Brain microvascular endothelial cell (primary cell): Measurements from ENCODE around the gene NUP153.
A peak's percentile ranks its signal among the peaks of the same experiment; 100 is the strongest.
"Not testable (repeated sequence)": the region's sequence is repeated elsewhere in the genome, so short reads cannot be mapped to it uniquely, and the experiment has no call there.

Experiments
- DNase-seq: peaks from one replicate; pipeline ENCODE4 v3.0.0-alpha.2; 2020
- H3K27ac ChIP-seq: fragments of 250-450 bp; sonication (Bioruptor Pico); 2 replicates; pipeline ENCODE4 v1.5.1; 2020; ENCODE audit warnings: mild to moderate bottlenecking, moderate library complexity
- H3K27me3 ChIP-seq: fragments of 250-450 bp; sonication (Bioruptor Pico); replicated peaks from 2 replicates; pipeline ENCODE4 v1.5.1; 2020; ENCODE audit warnings: mild to moderate bottlenecking
- H3K36me3 ChIP-seq: fragments of 250-450 bp; sonication (Bioruptor Pico); replicated peaks from 2 replicates; pipeline ENCODE4 v1.5.1; 2020; ENCODE audit warnings: mild to moderate bottlenecking
- H3K4me3 ChIP-seq: 2 replicates; pipeline ENCODE4 v1.5.1; 2011; ENCODE audit warnings: low read depth, mild to moderate bottlenecking, control low read depth, low read length, moderate library complexity
- in situ Hi-C: cut with HindIII; loops from 2 replicates; pipeline ENCODE4 v1.10.0; 2017; ENCODE audit warnings: low sequenced_read_pairs, low pct_ligation_motif_present
- TF ChIP-seq, protein P1 (sequence below): IDR thresholded peaks from 2 replicates; pipeline ENCODE4 v1.5.1; 2011; ENCODE audit warnings: low read depth, mild to moderate bottlenecking, moderate library complexity, low read length, control low read depth, inconsistent platforms; ENCODE audit errors: missing control alignments

Gene NUP153

DNA sequence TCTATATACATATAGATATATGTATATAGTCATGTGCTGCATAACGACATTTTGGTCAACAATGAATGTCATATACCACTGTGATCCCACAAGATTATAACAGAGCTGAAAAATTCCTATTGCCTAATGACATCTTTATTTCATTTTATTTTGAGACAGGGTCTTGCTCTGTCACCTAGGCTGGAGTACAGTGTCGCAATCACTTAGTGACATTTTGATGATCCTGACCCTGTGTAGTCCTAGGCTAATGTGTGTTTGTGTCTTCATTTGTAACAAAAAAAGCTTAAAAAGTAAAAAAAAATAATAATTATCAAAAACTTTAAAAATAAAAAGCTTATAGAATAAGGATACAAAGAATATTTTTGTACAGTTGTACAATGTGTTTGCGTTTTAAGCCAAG is 110.6 kb downstream of the NUP153 start:
- H3K4me3 ChIP-seq = no peak overlapping the region
- H3K36me3 ChIP-seq = no peaks in the 10 kb centered on the region
- no peaks in the 10 kb centered on the region for H3K27me3 ChIP-seq
- TF ChIP-seq, protein P1, sequence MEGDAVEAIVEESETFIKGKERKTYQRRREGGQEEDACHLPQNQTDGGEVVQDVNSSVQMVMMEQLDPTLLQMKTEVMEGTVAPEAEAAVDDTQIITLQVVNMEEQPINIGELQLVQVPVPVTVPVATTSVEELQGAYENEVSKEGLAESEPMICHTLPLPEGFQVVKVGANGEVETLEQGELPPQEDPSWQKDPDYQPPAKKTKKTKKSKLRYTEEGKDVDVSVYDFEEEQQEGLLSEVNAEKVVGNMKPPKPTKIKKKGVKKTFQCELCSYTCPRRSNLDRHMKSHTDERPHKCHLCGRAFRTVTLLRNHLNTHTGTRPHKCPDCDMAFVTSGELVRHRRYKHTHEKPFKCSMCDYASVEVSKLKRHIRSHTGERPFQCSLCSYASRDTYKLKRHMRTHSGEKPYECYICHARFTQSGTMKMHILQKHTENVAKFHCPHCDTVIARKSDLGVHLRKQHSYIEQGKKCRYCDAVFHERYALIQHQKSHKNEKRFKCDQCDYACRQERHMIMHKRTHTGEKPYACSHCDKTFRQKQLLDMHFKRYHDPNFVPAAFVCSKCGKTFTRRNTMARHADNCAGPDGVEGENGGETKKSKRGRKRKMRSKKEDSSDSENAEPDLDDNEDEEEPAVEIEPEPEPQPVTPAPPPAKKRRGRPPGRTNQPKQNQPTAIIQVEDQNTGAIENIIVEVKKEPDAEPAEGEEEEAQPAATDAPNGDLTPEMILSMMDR = no peak
- in situ Hi-C loops = no loop called here
- no peak for DNase-seq
- H3K27ac ChIP-seq = no peak overlapping the region

DNA sequence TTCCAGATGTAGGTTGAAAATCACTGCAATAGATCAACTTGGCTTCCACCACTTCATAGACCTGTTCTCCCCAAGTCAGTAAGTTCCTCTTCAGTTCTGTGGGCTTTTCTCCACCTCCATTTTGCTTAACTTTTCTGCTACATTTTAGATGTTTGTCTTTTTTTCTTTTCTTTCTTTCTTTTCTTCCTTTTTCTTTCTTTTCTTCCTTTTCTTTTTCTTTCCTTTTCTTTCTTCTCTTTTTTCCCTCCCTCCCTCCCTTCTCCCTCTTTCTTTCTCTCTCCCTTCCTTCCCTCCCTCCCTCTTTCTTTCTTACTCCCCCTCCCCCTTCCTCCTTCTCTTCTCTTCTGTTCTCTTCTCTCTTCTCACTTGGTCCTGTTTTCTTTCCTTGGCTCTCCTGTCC is 113.5 kb downstream of the NUP153 start:
- Histone ChIP-seq H3K36me3 (no peaks in the 10 kb centered on the region), H3K27me3 (no peaks in the 10 kb centered on the region), H3K4me3 (no peak overlapping the region), H3K27ac (no peak overlapping the region)
- TF ChIP-seq, protein P1 = no peak
- in situ Hi-C loops = no loop called here
- no peak for DNase-seq

DNA sequence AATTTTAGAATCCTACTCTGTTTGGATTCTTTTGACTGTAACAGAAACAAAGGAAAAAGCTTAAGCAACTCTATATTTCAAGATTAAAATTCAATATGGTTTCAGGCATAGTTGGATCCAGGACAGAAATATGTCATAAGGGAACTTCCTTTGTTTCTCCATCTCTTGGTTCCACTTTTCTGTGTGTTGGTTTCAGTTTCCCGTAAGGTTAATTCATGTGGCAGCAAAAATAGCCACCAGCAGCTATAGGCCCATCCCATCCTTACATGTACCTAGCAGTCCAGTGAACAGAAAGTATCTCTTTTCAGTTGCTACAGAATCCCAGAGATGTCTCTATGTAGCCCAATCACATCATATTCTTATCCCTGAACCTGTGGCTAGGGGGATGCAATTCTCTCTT is 115.4 kb downstream of the NUP153 start:
- in situ Hi-C loops = no loop called here
- Histone ChIP-seq H3K27me3 (no peaks in the 10 kb centered on the region), H3K4me3 (no peak overlapping the region), H3K36me3 (no peaks in the 10 kb centered on the region), H3K27ac (no peak overlapping the region)
- TF ChIP-seq, protein P1 = no peak
- DNase-seq = no peak

DNA sequence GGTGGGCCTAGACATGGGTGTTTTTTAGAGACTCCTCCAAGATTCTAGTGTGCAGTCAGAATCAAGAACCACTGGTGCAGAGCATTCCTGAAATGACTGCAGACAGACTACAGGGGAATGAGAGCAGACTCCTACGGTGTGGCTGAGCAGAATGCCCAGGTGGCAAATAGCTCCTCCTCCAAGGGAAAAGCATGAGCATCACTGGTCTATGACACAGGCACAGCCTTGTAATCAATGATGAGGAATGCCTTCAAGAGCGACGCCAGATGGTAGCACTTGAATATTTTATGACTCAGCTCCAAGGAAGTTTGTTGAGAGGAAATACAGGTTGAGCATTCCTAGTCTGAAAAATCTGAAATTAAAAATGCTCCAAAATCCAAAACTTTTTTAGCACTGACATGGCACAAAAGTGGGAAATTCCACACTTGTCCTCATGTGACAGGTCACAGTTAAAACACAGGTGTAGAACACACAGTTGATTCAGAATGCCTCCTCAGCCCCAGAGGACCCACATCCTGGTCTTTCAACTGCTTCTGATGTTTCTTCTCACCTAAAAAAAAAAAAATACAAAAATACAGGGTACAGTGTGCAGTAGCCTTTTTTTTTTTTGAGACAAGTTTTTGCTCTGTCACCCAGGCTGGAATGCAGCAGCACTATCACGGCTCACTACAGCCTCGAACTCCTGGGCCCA is 117.2 kb downstream of the NUP153 start:
- H3K27ac ChIP-seq = no peak overlapping the region
- H3K4me3 ChIP-seq = no peak overlapping the region
- no peaks in the 10 kb centered on the region for H3K27me3 ChIP-seq
- H3K36me3 ChIP-seq = no peaks in the 10 kb centered on the region
- DNase-seq = peak; percentile 82
- TF ChIP-seq, protein P1 = no peak
- in situ Hi-C loops = no loop called here

DNA sequence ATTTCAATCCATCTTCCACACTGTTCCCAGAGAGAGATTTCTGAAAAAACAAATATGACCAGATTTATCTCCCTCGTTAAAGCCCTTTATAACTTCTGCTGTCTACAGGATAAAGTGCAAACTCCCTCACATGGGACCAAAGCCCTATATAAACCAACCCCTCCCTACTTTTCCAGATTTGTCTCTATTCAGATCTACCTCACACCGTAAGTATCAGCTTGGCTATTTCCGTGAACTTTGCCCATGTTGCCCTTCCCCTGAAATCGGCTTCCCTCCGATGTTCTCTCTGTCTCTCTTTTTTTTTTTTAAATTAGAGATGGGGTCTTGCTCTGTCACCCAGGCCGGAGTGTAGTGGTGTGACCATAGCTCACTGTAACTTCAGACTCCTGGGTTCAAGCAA is 118.7 kb downstream of the NUP153 start:
- in situ Hi-C loops = no loop called here

DNA sequence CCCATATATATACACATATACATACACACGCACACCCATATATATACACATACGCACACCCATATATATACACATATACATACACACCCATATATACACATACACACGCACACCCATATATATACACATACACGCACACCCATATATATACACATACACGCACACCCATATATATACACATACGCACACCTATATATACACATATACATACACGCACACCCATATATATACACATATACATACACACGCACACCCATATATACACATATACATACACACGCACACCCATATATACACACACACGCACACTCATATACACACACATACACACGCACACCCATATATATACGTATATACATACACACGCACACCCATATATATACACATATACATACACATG is 120.1 kb downstream of the NUP153 start:
- H3K36me3 ChIP-seq, in situ Hi-C loops, H3K27ac ChIP-seq, H3K27me3 ChIP-seq, DNase-seq, H3K4me3 ChIP-seq: not testable (repeated sequence)

More for the DNA sequence above, 118.7 kb downstream of the NUP153 start:
- H3K27me3 ChIP-seq = no peaks in the 10 kb centered on the region
- no peak overlapping the region for H3K27ac ChIP-seq
- TF ChIP-seq, protein P1 = no peak
- no peaks in the 10 kb centered on the region for H3K36me3 ChIP-seq
- H3K4me3 ChIP-seq = no peak overlapping the region
- DNase-seq = no peak
